Measurements from ENCODE around the gene SPRED1.

GRCh38 chr15:38283010-38283409 is 30.4 kb downstream of the SPRED1 start:
- TF ChIP-seq CTCF (conservative IDR thresholded peaks at IDR 0.05): no peak
- TF ChIP-seq ZFX (IDR thresholded peaks at IDR 0.05): no peak

Measured in C4-2B (cell line).